Rectal smooth muscle tissue (tissue), 1 donor: ENCODE measurements around the gene DENND1B.

ENCODE experiments used
- H3K27ac ChIP-seq: one replicate; pipeline ENCODE4 v1.7.0; 2013; ENCODE audit warnings: low read depth, low read length, inconsistent platforms
- H3K27me3 ChIP-seq: one replicate; pipeline ENCODE4 v1.7.0; 2013; ENCODE audit warnings: low read length; ENCODE audit not compliant: control insufficient read depth, insufficient read depth
- H3K36me3 ChIP-seq: one replicate; pipeline ENCODE4 v1.7.0; 2013; ENCODE audit warnings: low read length; ENCODE audit not compliant: control insufficient read depth, insufficient read depth
- H3K4me1 ChIP-seq: one replicate; pipeline ENCODE4 v1.7.0; 2013; ENCODE audit warnings: low read length; ENCODE audit not compliant: control insufficient read depth, insufficient read depth
- H3K4me3 ChIP-seq: one replicate; pipeline ENCODE4 v1.7.0; 2013; ENCODE audit warnings: low read length
- H3K9ac ChIP-seq: one replicate; pipeline ENCODE4 v1.7.0; 2013; ENCODE audit warnings: low read length

DENND1B gene

GRCh38 chr1:197481101-197481500 is 294.2 kb downstream of the DENND1B start:
- no peaks in the 10 kb centered on the region for H3K27me3 ChIP-seq
- no peak overlapping the region for H3K27ac ChIP-seq
- H3K36me3 ChIP-seq = no peaks in the 10 kb centered on the region
- H3K4me1 ChIP-seq = no peaks in the 10 kb centered on the region
- H3K4me3 ChIP-seq = no peak overlapping the region
- H3K9ac ChIP-seq = no peak overlapping the region

GRCh38 chr1:197480446-197480845 is 294.8 kb downstream of the DENND1B start:
- H3K4me1 ChIP-seq = no peaks in the 10 kb centered on the region
- H3K27ac ChIP-seq = no peak overlapping the region
- no peaks in the 10 kb centered on the region for H3K27me3 ChIP-seq
- H3K36me3 ChIP-seq = no peaks in the 10 kb centered on the region
- H3K4me3 ChIP-seq = no peak overlapping the region
- H3K9ac ChIP-seq = no peak overlapping the region

- Histone ChIP-seq H3K4me1 (no peaks in the 10 kb centered on the region), H3K27me3 (no peaks in the 10 kb centered on the region), H3K4me3 (no peak overlapping the region), H3K9ac (no peak overlapping the region), H3K36me3 (no peaks in the 10 kb centered on the region), H3K27ac (no peak overlapping the region)
Observed at GRCh38 chr1:197472141-197472540, 303.1 kb downstream of the DENND1B start.

- Histone ChIP-seq H3K9ac (no peak overlapping the region), H3K4me1 (no peaks in the 10 kb centered on the region), H3K4me3 (no peak overlapping the region), H3K27me3 (no peaks in the 10 kb centered on the region), H3K36me3 (no peaks in the 10 kb centered on the region), H3K27ac (no peak overlapping the region)
Observed at GRCh38 chr1:197471248-197471985, 303.9 kb downstream of the DENND1B start.

GRCh38 chr1:197470330-197470729 is 304.9 kb downstream of the DENND1B start:
- Histone ChIP-seq H3K4me1 (no peaks in the 10 kb centered on the region), H3K27me3 (no peaks in the 10 kb centered on the region), H3K4me3 (no peak overlapping the region), H3K27ac (no peak overlapping the region), H3K9ac (no peak overlapping the region), H3K36me3 (no peaks in the 10 kb centered on the region)

GRCh38 chr1:197469620-197470210 is 305.6 kb downstream of the DENND1B start:
- Histone ChIP-seq H3K27me3 (no peaks in the 10 kb centered on the region), H3K4me1 (no peaks in the 10 kb centered on the region), H3K27ac (no peak overlapping the region), H3K9ac (no peak overlapping the region), H3K4me3 (no peak overlapping the region), H3K36me3 (no peaks in the 10 kb centered on the region)

- no peaks in the 10 kb centered on the region for H3K36me3 ChIP-seq
- H3K27me3 ChIP-seq = no peaks in the 10 kb centered on the region
- no peak overlapping the region for H3K27ac ChIP-seq
- H3K4me1 ChIP-seq = no peaks in the 10 kb centered on the region
- H3K9ac ChIP-seq = no peak overlapping the region
- H3K4me3 ChIP-seq = no peak overlapping the region
Observed at GRCh38 chr1:197468543-197469175, 306.6 kb downstream of the DENND1B start.

GRCh38 chr1:197467881-197468280 is 307.4 kb downstream of the DENND1B start:
- Histone ChIP-seq H3K9ac (no peak overlapping the region), H3K27ac (no peak overlapping the region), H3K4me1 (no peaks in the 10 kb centered on the region), H3K36me3 (no peaks in the 10 kb centered on the region), H3K4me3 (no peak overlapping the region), H3K27me3 (no peaks in the 10 kb centered on the region)

- H3K27ac ChIP-seq = no peak overlapping the region
- H3K36me3 ChIP-seq = no peaks in the 10 kb centered on the region
- no peaks in the 10 kb centered on the region for H3K27me3 ChIP-seq
Observed at GRCh38 chr1:197466813-197467212, 308.5 kb downstream of the DENND1B start.

GRCh38 chr1:197465528-197466327 is 309.6 kb downstream of the DENND1B start:
- Histone ChIP-seq H3K4me3 (no peak overlapping the region), H3K4me1 (no peaks in the 10 kb centered on the region), H3K36me3 (no peaks in the 10 kb centered on the region), H3K9ac (no peak overlapping the region), H3K27ac (no peak overlapping the region), H3K27me3 (no peaks in the 10 kb centered on the region)

More at GRCh38 chr1:197466813-197467212, 308.5 kb downstream of the DENND1B start:
- no peaks in the 10 kb centered on the region for H3K4me1 ChIP-seq
- no peak overlapping the region for H3K9ac ChIP-seq
- no peak overlapping the region for H3K4me3 ChIP-seq

- Histone ChIP-seq H3K36me3 (no peaks in the 10 kb centered on the region), H3K4me1 (no peaks in the 10 kb centered on the region), H3K27me3 (no peaks in the 10 kb centered on the region), H3K27ac (no peak overlapping the region), H3K9ac (no peak overlapping the region), H3K4me3 (no peak overlapping the region)
Observed at GRCh38 chr1:197464044-197464443, 311.2 kb downstream of the DENND1B start.

- H3K36me3 ChIP-seq = no peaks in the 10 kb centered on the region
- H3K4me3 ChIP-seq = no peak overlapping the region
- no peak overlapping the region for H3K9ac ChIP-seq
- no peak overlapping the region for H3K27ac ChIP-seq
- no peaks in the 10 kb centered on the region for H3K4me1 ChIP-seq
- H3K27me3 ChIP-seq = no peaks in the 10 kb centered on the region
Observed at GRCh38 chr1:197463142-197463541, 312.1 kb downstream of the DENND1B start.
